ENCODE data around the gene ITGAE.

DNA sequence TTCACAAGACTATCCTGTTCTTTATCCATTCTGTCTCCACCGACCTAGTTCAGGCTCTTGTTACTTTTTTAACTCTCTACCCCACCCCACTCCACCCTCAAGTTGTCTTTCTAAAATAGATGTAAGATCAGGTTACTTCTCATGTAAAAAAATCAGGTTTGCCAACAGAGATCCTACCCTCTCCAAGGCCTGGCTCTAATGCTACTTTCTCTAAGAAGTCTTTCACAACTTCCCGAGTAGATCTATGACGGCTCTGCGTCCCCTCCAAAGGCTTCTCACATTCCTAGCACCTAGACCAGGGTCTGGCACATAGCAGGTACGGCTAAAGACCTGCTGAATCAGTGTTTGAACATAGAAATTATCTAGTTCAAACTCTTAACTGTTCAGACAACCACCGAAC lies 14.1 kb upstream of the ITGAE start:
- TF ChIP-seq, protein P1, sequence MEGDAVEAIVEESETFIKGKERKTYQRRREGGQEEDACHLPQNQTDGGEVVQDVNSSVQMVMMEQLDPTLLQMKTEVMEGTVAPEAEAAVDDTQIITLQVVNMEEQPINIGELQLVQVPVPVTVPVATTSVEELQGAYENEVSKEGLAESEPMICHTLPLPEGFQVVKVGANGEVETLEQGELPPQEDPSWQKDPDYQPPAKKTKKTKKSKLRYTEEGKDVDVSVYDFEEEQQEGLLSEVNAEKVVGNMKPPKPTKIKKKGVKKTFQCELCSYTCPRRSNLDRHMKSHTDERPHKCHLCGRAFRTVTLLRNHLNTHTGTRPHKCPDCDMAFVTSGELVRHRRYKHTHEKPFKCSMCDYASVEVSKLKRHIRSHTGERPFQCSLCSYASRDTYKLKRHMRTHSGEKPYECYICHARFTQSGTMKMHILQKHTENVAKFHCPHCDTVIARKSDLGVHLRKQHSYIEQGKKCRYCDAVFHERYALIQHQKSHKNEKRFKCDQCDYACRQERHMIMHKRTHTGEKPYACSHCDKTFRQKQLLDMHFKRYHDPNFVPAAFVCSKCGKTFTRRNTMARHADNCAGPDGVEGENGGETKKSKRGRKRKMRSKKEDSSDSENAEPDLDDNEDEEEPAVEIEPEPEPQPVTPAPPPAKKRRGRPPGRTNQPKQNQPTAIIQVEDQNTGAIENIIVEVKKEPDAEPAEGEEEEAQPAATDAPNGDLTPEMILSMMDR (IDR thresholded peaks at IDR 0.05): no peak
- no peak for TF ChIP-seq POLR2A (IDR thresholded peaks at IDR 0.05)

Measured in lower leg skin (tissue), 3 donors.